ENCODE measurements around the gene ALAD. TPM values are rescaled to one million over a fixed set of nuclear protein-coding genes. Genes with fewer than 3 reads are reported as not detected.
A peak's percentile ranks its signal among the peaks of the same experiment; 100 is the strongest.

ALAD gene
- total RNA-seq, 1 experiment from 2014 or later: 8.9 TPM

DNA sequence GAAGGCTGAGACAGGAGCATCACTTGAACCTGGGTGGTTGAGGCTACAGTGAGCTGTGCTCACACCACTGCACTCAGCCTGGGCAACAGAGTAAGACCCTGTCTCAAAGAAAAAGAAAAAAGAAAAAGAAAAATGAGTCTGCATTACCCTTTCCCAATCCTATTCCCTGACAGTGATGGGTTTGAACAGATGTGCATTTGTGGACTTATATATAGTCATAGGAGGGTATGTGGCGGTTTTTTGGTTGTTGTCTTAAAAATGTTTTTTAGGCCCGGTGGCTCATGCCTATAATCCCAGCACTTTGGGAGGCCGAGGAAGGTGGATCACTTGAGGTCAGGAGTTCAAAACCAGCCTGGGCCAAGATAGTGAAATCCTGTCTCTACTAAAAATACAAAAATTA is 37.7 kb downstream of the ALAD start:
- in situ Hi-C loops (cut with HindIII; ENCODE audit: low pct_unique_long_range_greater_than_20kb, low sequenced_read_pairs) (no loop called here), intact Hi-C loops (cut with micrococcal nuclease; ENCODE audit: unreplicated experiment) (no loop called here)
- Histone ChIP-seq H3K27me3 (ENCODE audit: control insufficient read depth, insufficient read depth, low read length) (no peaks in the 10 kb centered on the region), H3K4me3 (ENCODE audit: low read depth in 2 of 2, low read length in 2 of 2) (no peak overlapping the region), H3K36me3 (ENCODE audit: control insufficient read depth, insufficient read depth, low read length) (no peaks in the 10 kb centered on the region), H3K4me1 (ENCODE audit: control insufficient read depth, insufficient read depth, low read length) (peaks cover 5% of the 10 kb centered on the region; the same call in 1 of the 2 replicates), H3K27ac (ENCODE audit: low read length) (no peak overlapping the region), H3K9me3 (ENCODE audit: control insufficient read depth, insufficient read depth, low read depth, low read length) (no peaks in the 10 kb centered on the region)
- DNase-seq (ENCODE audit: low read depth, low spot score): no peak
- CTCF ChIA-PET: no interaction called here
- POLR2A ChIA-PET: interaction anchor here (0.6 kb wide), 1 partner anchor 12 kb away, joined by 3 read pairs; no protein-coding TSS in a partner anchor
- no peak for TF ChIP-seq TCF7L2 (IDR thresholded peaks at IDR 0.05; ENCODE audit: low read depth, low read length)
- TF ChIP-seq, protein P1, sequence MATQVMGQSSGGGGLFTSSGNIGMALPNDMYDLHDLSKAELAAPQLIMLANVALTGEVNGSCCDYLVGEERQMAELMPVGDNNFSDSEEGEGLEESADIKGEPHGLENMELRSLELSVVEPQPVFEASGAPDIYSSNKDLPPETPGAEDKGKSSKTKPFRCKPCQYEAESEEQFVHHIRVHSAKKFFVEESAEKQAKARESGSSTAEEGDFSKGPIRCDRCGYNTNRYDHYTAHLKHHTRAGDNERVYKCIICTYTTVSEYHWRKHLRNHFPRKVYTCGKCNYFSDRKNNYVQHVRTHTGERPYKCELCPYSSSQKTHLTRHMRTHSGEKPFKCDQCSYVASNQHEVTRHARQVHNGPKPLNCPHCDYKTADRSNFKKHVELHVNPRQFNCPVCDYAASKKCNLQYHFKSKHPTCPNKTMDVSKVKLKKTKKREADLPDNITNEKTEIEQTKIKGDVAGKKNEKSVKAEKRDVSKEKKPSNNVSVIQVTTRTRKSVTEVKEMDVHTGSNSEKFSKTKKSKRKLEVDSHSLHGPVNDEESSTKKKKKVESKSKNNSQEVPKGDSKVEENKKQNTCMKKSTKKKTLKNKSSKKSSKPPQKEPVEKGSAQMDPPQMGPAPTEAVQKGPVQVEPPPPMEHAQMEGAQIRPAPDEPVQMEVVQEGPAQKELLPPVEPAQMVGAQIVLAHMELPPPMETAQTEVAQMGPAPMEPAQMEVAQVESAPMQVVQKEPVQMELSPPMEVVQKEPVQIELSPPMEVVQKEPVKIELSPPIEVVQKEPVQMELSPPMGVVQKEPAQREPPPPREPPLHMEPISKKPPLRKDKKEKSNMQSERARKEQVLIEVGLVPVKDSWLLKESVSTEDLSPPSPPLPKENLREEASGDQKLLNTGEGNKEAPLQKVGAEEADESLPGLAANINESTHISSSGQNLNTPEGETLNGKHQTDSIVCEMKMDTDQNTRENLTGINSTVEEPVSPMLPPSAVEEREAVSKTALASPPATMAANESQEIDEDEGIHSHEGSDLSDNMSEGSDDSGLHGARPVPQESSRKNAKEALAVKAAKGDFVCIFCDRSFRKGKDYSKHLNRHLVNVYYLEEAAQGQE (IDR thresholded peaks at IDR 0.05; ENCODE audit: insufficient read depth in 1 of 2, low read depth in 2 of 2, low read length in 1 of 2): no peak
- no peak for TF ChIP-seq SIN3A (IDR thresholded peaks at IDR 0.05; ENCODE audit: borderline replicate concordance, insufficient read depth, low read depth, low read length)
- TF ChIP-seq, protein P2, sequence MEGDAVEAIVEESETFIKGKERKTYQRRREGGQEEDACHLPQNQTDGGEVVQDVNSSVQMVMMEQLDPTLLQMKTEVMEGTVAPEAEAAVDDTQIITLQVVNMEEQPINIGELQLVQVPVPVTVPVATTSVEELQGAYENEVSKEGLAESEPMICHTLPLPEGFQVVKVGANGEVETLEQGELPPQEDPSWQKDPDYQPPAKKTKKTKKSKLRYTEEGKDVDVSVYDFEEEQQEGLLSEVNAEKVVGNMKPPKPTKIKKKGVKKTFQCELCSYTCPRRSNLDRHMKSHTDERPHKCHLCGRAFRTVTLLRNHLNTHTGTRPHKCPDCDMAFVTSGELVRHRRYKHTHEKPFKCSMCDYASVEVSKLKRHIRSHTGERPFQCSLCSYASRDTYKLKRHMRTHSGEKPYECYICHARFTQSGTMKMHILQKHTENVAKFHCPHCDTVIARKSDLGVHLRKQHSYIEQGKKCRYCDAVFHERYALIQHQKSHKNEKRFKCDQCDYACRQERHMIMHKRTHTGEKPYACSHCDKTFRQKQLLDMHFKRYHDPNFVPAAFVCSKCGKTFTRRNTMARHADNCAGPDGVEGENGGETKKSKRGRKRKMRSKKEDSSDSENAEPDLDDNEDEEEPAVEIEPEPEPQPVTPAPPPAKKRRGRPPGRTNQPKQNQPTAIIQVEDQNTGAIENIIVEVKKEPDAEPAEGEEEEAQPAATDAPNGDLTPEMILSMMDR (IDR thresholded peaks at IDR 0.05): no peak
- TF ChIP-seq POLR2AphosphoS5 (IDR thresholded peaks at IDR 0.05; ENCODE audit: low read depth, low read length): no peak
- no TSS peak for BruUV-seq (replicated peaks)
- no peak for ATAC-seq

DNA sequence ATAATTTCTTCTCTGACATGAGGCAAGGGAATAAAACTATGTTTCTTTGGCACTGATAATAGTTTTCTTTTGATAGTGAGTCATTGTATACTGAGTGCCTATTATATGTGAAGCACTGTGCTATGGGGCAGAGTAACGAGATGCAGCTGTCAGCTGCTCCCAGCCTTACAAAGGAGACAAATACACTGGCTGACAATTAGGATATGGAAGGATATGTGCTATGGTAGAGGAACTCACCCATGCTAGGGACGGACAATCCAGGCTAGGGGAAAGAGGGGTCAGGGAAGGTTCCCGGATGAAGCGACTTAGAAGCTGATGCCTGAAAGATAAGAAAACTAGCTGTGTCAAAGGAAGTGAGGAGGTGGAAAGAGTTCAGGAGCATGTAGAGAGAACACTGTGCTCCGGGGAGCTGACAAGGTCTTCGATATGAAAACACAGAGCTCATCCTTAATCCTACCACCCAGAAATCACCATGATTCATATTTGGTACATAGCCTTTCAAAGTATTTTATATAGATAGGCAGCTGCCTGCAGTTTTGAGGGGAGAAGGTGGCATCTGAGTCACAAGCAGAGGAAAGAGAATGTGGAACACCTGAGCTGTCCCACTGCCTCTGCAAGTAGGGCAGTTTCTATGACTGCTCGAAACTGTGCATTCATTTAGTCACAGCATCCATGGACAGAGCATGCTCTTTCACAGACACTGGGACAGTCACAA is 39.6 kb downstream of the ALAD start:
- H3K27ac ChIP-seq (ENCODE audit: low read length): no peak overlapping the region
- intact Hi-C loops (cut with micrococcal nuclease; ENCODE audit: unreplicated experiment): no loop called here
- TF ChIP-seq POLR2AphosphoS5 (IDR thresholded peaks at IDR 0.05; ENCODE audit: low read depth, low read length) (no peak), SIN3A (IDR thresholded peaks at IDR 0.05; ENCODE audit: borderline replicate concordance, insufficient read depth, low read depth, low read length) (no peak), TCF7L2 (IDR thresholded peaks at IDR 0.05; ENCODE audit: low read depth, low read length) (no peak)
- ChIA-PET CTCF (interaction anchor here (0.7 kb wide), 1 partner anchor 313 kb away, joined by 8 read pairs; no protein-coding TSS in a partner anchor), POLR2A (no interaction called here)
- DNase-seq (ENCODE audit: low read depth, low spot score) (no peak), ATAC-seq (peak; percentile 78)
- no peaks in the 10 kb centered on the region for H3K9me3 ChIP-seq (ENCODE audit: control insufficient read depth, insufficient read depth, low read depth, low read length)
- BruUV-seq (replicated peaks): no TSS peak
- H3K4me1 ChIP-seq (ENCODE audit: control insufficient read depth, insufficient read depth, low read length): peaks cover 5% of the 10 kb centered on the region; the same call in 1 of the 2 replicates
- no peaks in the 10 kb centered on the region for H3K27me3 ChIP-seq (ENCODE audit: control insufficient read depth, insufficient read depth, low read length)
- no peak overlapping the region for H3K4me3 ChIP-seq (ENCODE audit: low read depth in 2 of 2, low read length in 2 of 2)
- in situ Hi-C loops (cut with HindIII; ENCODE audit: low pct_unique_long_range_greater_than_20kb, low sequenced_read_pairs): no loop called here
- no peaks in the 10 kb centered on the region for H3K36me3 ChIP-seq (ENCODE audit: control insufficient read depth, insufficient read depth, low read length)

Measured in Panc1 (cell line).